NT2/D1 (cell line): ENCODE data around the gene CEACAM16.
"Not testable (repeated sequence)": the region's sequence is repeated elsewhere in the genome, so short reads cannot be mapped to it uniquely, and the experiment has no call there.

Experiments
- SUZ12 ChIP-seq: IDR thresholded peaks from 2 replicates; pipeline ENCODE4 v1.6.1; 2011; ENCODE audit not compliant: insufficient read length, insufficient read depth; ENCODE audit errors: extremely low read depth
- YY1 ChIP-seq: IDR thresholded peaks from 2 replicates; pipeline ENCODE4 v1.6.1; 2011; ENCODE audit not compliant: insufficient read length, insufficient read depth

DNA sequence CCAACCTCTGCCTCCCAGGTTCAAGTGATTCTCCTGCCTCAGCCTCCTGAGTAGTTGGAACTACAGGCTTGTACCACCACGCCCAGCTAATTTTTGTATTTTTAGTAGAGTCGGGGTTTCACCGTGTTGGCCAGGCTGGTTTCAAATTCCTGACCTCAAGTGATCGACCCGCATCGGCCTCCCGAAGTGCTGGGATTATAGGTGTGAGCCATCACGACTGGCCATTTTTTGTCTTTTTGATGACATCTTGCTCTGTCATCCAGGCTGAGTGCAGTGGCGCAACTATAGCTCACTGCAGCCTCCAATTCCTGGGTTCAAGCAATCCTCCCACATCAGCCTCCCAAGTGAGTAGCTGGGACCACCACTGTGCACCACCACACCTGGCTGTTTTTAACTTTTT lies 21.4 kb downstream of the CEACAM16 start:
- TF ChIP-seq YY1, SUZ12: not testable (repeated sequence)
